ENCODE results near the gene CTNNBIP1.

Gene CTNNBIP1

GRCh38 chr1:9842073-9842711 is 67.9 kb downstream of the CTNNBIP1 start:
- Histone ChIP-seq H3K4me3 (ENCODE audit: low read depth, low read length) (no peak overlapping the region), H3K14ac (ENCODE audit: low read length) (no peak overlapping the region), H3K27me3 (ENCODE audit: insufficient read depth, low read length) (no peaks in the 10 kb centered on the region), H3K79me2 (ENCODE audit: control insufficient read depth, insufficient read depth, low read length, poor library complexity) (no peaks in the 10 kb centered on the region), H2AK5ac (ENCODE audit: low read length) (no peak overlapping the region), H3K23ac (ENCODE audit: low read length) (no peak overlapping the region), H2BK120ac (ENCODE audit: insufficient read depth, low read length, poor library complexity) (no peak overlapping the region), H2AFZ (ENCODE audit: insufficient read depth, low read length, poor library complexity) (no peak overlapping the region), H2BK5ac (ENCODE audit: low read depth, low read length, poor library complexity) (no peak overlapping the region), H3K79me1 (ENCODE audit: low read length) (no peaks in the 10 kb centered on the region), H4K12ac (ENCODE audit: low read depth, low read length) (no peak overlapping the region), H3K36me3 (ENCODE audit: control insufficient read depth in 1 of 2, insufficient read depth in 2 of 2, low read length in 2 of 2) (no peaks in the 10 kb centered on the region), H3K4me2 (ENCODE audit: low read length) (no peak overlapping the region), H3K27ac (ENCODE audit: low read depth, low read length) (no peak overlapping the region), H3K4ac (ENCODE audit: low read depth, low read length) (no peak overlapping the region), H3K9me3 (ENCODE audit: insufficient read depth, low read depth, low read length) (peaks cover 4% of the 10 kb centered on the region), H2BK12ac (ENCODE audit: low read length) (no peak overlapping the region), H4K91ac (ENCODE audit: low read depth, low read length) (no peak overlapping the region), H3K9ac (ENCODE audit: low read length) (no peak overlapping the region), H4K8ac (ENCODE audit: low read depth, low read length) (no peak overlapping the region), H3K18ac (ENCODE audit: low read length) (no peak overlapping the region), H3K4me1 (ENCODE audit: control insufficient read depth in 1 of 2, insufficient read depth in 2 of 2, low read length in 2 of 2) (peaks cover 0 to 3% of the 10 kb centered on the region in 2 experiments)
- no peak for DNase-seq
- WGBS (ENCODE audit: extremely low coverage, insufficient coverage, insufficient read length), result no CpG with 5 or more reads among the region's 9 CpGs

- no CpG with 5 or more reads among the region's 2 CpGs for WGBS (ENCODE audit: extremely low coverage, insufficient coverage, insufficient read length)
- H4K12ac ChIP-seq (ENCODE audit: low read depth, low read length), result no peak overlapping the region
Observed at GRCh38 chr1:9841460-9841859, 68.6 kb downstream of the CTNNBIP1 start.

GRCh38 chr1:9840176-9840575 is 69.9 kb downstream of the CTNNBIP1 start:
- Histone ChIP-seq H3K9ac (ENCODE audit: low read length) (no peak overlapping the region), H3K79me1 (ENCODE audit: low read length) (no peaks in the 10 kb centered on the region), H3K4ac (ENCODE audit: low read depth, low read length) (no peak overlapping the region), H2AK5ac (ENCODE audit: low read length) (no peak overlapping the region), H3K23ac (ENCODE audit: low read length) (no peak overlapping the region), H4K12ac (ENCODE audit: low read depth, low read length) (no peak overlapping the region), H3K4me3 (ENCODE audit: low read depth, low read length) (no peak overlapping the region), H3K27me3 (ENCODE audit: insufficient read depth, low read length) (no peaks in the 10 kb centered on the region), H2BK120ac (ENCODE audit: insufficient read depth, low read length, poor library complexity) (no peak overlapping the region), H3K14ac (ENCODE audit: low read length) (no peak overlapping the region), H3K18ac (ENCODE audit: low read length) (no peak overlapping the region), H2BK12ac (ENCODE audit: low read length) (no peak overlapping the region), H2BK5ac (ENCODE audit: low read depth, low read length, poor library complexity) (no peak overlapping the region), H3K9me3 (ENCODE audit: insufficient read depth, low read depth, low read length) (no peaks in the 10 kb centered on the region), H4K91ac (ENCODE audit: low read depth, low read length) (no peak overlapping the region), H3K36me3 (ENCODE audit: control insufficient read depth in 1 of 2, insufficient read depth in 2 of 2, low read length in 2 of 2) (no peaks in the 10 kb centered on the region), H3K4me1 (ENCODE audit: control insufficient read depth in 1 of 2, insufficient read depth in 2 of 2, low read length in 2 of 2) (peaks cover 0 to 3% of the 10 kb centered on the region in 2 experiments), H3K27ac (ENCODE audit: low read depth, low read length) (no peak overlapping the region), H3K79me2 (ENCODE audit: control insufficient read depth, insufficient read depth, low read length, poor library complexity) (no peaks in the 10 kb centered on the region), H2AFZ (ENCODE audit: insufficient read depth, low read length, poor library complexity) (no peak overlapping the region), H3K4me2 (ENCODE audit: low read length) (no peak overlapping the region), H4K8ac (ENCODE audit: low read depth, low read length) (no peak overlapping the region)
- WGBS (ENCODE audit: extremely low coverage, insufficient coverage, insufficient read length), result no CpG with 5 or more reads among the region's 3 CpGs
- DNase-seq, result no peak

More at GRCh38 chr1:9841460-9841859, 68.6 kb downstream of the CTNNBIP1 start:
- H3K23ac ChIP-seq (ENCODE audit: low read length), result no peak overlapping the region
- H3K14ac ChIP-seq (ENCODE audit: low read length), result no peak overlapping the region
- no peak overlapping the region for H4K91ac ChIP-seq (ENCODE audit: low read depth, low read length)
- no peak overlapping the region for H3K27ac ChIP-seq (ENCODE audit: low read depth, low read length)
- H3K79me1 ChIP-seq (ENCODE audit: low read length), result no peaks in the 10 kb centered on the region
- H3K79me2 ChIP-seq (ENCODE audit: control insufficient read depth, insufficient read depth, low read length, poor library complexity), result no peaks in the 10 kb centered on the region
- peaks cover under 1% of the 10 kb centered on the region for H3K9me3 ChIP-seq (ENCODE audit: insufficient read depth, low read depth, low read length)
- H2BK5ac ChIP-seq (ENCODE audit: low read depth, low read length, poor library complexity), result no peak overlapping the region
- no peak overlapping the region for H3K9ac ChIP-seq (ENCODE audit: low read length)
- H2BK120ac ChIP-seq (ENCODE audit: insufficient read depth, low read length, poor library complexity), result no peak overlapping the region
- H2AK5ac ChIP-seq (ENCODE audit: low read length), result no peak overlapping the region
- peaks cover 0 to 3% of the 10 kb centered on the region in 2 experiments for H3K4me1 ChIP-seq (ENCODE audit: control insufficient read depth in 1 of 2, insufficient read depth in 2 of 2, low read length in 2 of 2)
- no peak overlapping the region for H2BK12ac ChIP-seq (ENCODE audit: low read length)
- no peak overlapping the region for H3K18ac ChIP-seq (ENCODE audit: low read length)
- no peak overlapping the region for H4K8ac ChIP-seq (ENCODE audit: low read depth, low read length)
- H3K36me3 ChIP-seq (ENCODE audit: control insufficient read depth in 1 of 2, insufficient read depth in 2 of 2, low read length in 2 of 2), result no peaks in the 10 kb centered on the region
- no peak overlapping the region for H3K4me3 ChIP-seq (ENCODE audit: low read depth, low read length)
- DNase-seq, result no peak
- no peaks in the 10 kb centered on the region for H3K27me3 ChIP-seq (ENCODE audit: insufficient read depth, low read length)
- no peak overlapping the region for H2AFZ ChIP-seq (ENCODE audit: insufficient read depth, low read length, poor library complexity)
- H3K4me2 ChIP-seq (ENCODE audit: low read length), result no peak overlapping the region
- no peak overlapping the region for H3K4ac ChIP-seq (ENCODE audit: low read depth, low read length)

GRCh38 chr1:9838946-9839345 is 71.1 kb downstream of the CTNNBIP1 start:
- H4K12ac ChIP-seq (ENCODE audit: low read depth, low read length), result no peak overlapping the region
- H3K79me1 ChIP-seq (ENCODE audit: low read length), result no peaks in the 10 kb centered on the region
- no peak overlapping the region for H4K91ac ChIP-seq (ENCODE audit: low read depth, low read length)
- no peak overlapping the region for H2BK12ac ChIP-seq (ENCODE audit: low read length)
- no peak overlapping the region for H3K14ac ChIP-seq (ENCODE audit: low read length)
- no peak overlapping the region for H2AK5ac ChIP-seq (ENCODE audit: low read length)
- H3K4me3 ChIP-seq (ENCODE audit: low read depth, low read length), result no peak overlapping the region
- no peak overlapping the region for H3K27ac ChIP-seq (ENCODE audit: low read depth, low read length)
- no peak for DNase-seq
- H3K9ac ChIP-seq (ENCODE audit: low read length), result no peak overlapping the region
- H3K9me3 ChIP-seq (ENCODE audit: insufficient read depth, low read depth, low read length), result no peaks in the 10 kb centered on the region
- no peak overlapping the region for H3K4ac ChIP-seq (ENCODE audit: low read depth, low read length)
- no peak overlapping the region for H3K23ac ChIP-seq (ENCODE audit: low read length)
- H3K4me2 ChIP-seq (ENCODE audit: low read length), result no peak overlapping the region
- no peaks in the 10 kb centered on the region for H3K79me2 ChIP-seq (ENCODE audit: control insufficient read depth, insufficient read depth, low read length, poor library complexity)
- H2BK120ac ChIP-seq (ENCODE audit: insufficient read depth, low read length, poor library complexity), result no peak overlapping the region
- WGBS (ENCODE audit: extremely low coverage, insufficient coverage, insufficient read length), result no CpG with 5 or more reads among the region's 10 CpGs
- H2BK5ac ChIP-seq (ENCODE audit: low read depth, low read length, poor library complexity), result no peak overlapping the region
- peaks cover 0 to 3% of the 10 kb centered on the region in 2 experiments for H3K4me1 ChIP-seq (ENCODE audit: control insufficient read depth in 1 of 2, insufficient read depth in 2 of 2, low read length in 2 of 2)
- H3K36me3 ChIP-seq (ENCODE audit: control insufficient read depth in 1 of 2, insufficient read depth in 2 of 2, low read length in 2 of 2), result no peaks in the 10 kb centered on the region
- no peaks in the 10 kb centered on the region for H3K27me3 ChIP-seq (ENCODE audit: insufficient read depth, low read length)
- no peak overlapping the region for H3K18ac ChIP-seq (ENCODE audit: low read length)
- no peak overlapping the region for H2AFZ ChIP-seq (ENCODE audit: insufficient read depth, low read length, poor library complexity)
- H4K8ac ChIP-seq (ENCODE audit: low read depth, low read length), result no peak overlapping the region
